Testis (tissue), 3 donors: ENCODE results near the gene SAMD3. TPM values are rescaled to one million over a fixed set of nuclear protein-coding genes. Genes with fewer than 3 reads are reported as not detected.

Experiments
- DNase-seq: peaks from one replicate; pipeline ENCODE4 v3.0.0-alpha.2; 2019
- H3K27ac ChIP-seq, 2 donors: fragments of 200-600 bp; sonication (generic); one replicate each; pipeline ENCODE4 v1.5.1; 2019
- H3K27me3 ChIP-seq: fragments of 200-600 bp; sonication (generic); one replicate; pipeline ENCODE4 v1.5.1; 2019
- H3K36me3 ChIP-seq: fragments of 200-600 bp; sonication (generic); one replicate; pipeline ENCODE4 v1.5.1; 2017; ENCODE audit warnings: low read depth; ENCODE audit errors: missing control alignments
- H3K4me1 ChIP-seq: fragments of 200-600 bp; sonication (generic); one replicate; pipeline ENCODE4 v1.5.1; 2019
- H3K4me3 ChIP-seq, 2 donors: fragments of 200-600 bp; sonication (generic); one replicate each; pipeline ENCODE4 v1.5.1; 2017 to 2019
- H3K9me3 ChIP-seq: fragments of 200-600 bp; sonication (generic); one replicate; pipeline ENCODE4 v1.5.1; 2017
- POLR2A ChIP-seq: fragments of 450-650 bp; IDR thresholded peaks from one replicate; pipeline ENCODE4 v1.6.1; 2017; ENCODE audit warnings: antibody characterized with exemption, mild to moderate bottlenecking, moderate library complexity
- WGBS, 2 donors: methylation state at CpG; one replicate each; pipeline ENCODE4 v1.1.5; 2018; 5-methylcytosine and 5-hydroxymethylcytosine counted together
- intact Hi-C: fragments of 100-400 bp; cut with DNase I; formaldehyde crosslinking; loops from one replicate; pipeline ENCODE4 v1.15.1; 2023; ENCODE audit warnings: low total_unique reads
- polyA plus RNA-seq: library from polyadenylated mRNA; stranded (reverse); fragments of 350-450 nt; fragmentation: Illumina TruSeq; extraction: RNeasy Lipid Tissue Mini Kit (QIAGEN cat#74804); gene quantifications from one replicate; pipeline ENCODE4 v1.2.3, GENCODE V29; 2014; ENCODE audit warnings: low read depth, low replicate concordance; ENCODE audit not compliant: insufficient read depth
- total RNA-seq, 2 donors: library from RNA; depleted of rRNA; stranded (reverse); fragments of >200 nt; gene quantifications; one replicate each; pipeline ENCODE4 v1.2.3, GENCODE V29; 2016
- TF ChIP-seq, protein P1 (sequence below), 3 experiments: fragments of 450-650 bp in 2 of 3; fragments of 200-600 bp in 1 of 3; sonication (generic) in 1 of 3; IDR thresholded peaks; one replicate each; pipeline ENCODE4 v1.5.1; 2016 to 2019; ENCODE audit warnings: antibody characterized with exemption in 3 of 3, mild to moderate bottlenecking in 2 of 3, moderate library complexity in 1 of 3

Gene SAMD3
- total and polyA plus RNA-seq, 3 donors from 2014 or later, result 4.4 to 11.8 (median 5.5) TPM

DNA sequence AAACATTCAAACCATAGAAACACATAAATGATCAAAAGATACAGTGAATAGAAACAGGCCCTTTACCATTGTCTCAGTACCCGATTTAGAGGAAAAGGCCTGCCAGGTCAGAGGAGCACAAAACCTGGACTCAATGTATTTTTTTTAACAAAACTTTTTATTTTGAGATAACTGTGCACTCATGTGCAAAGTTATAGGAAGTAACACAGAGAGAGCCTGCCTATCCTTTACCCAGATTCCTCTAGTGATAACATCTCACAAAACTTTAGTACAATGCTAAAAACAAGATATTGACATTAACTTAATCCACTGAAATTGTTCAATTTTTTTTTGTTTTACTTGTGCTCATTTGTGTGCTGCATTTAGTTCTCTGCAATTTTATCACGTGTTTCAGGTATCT is 36.8 kb upstream of the SAMD3 start:
- Histone ChIP-seq H3K36me3 (no peaks in the 10 kb centered on the region), H3K4me3 (no peak overlapping the region), H3K4me1 (no peaks in the 10 kb centered on the region), H3K9me3 (no peaks in the 10 kb centered on the region), H3K27ac (no peak overlapping the region), H3K27me3 (no peaks in the 10 kb centered on the region)
- TF ChIP-seq, protein P1, sequence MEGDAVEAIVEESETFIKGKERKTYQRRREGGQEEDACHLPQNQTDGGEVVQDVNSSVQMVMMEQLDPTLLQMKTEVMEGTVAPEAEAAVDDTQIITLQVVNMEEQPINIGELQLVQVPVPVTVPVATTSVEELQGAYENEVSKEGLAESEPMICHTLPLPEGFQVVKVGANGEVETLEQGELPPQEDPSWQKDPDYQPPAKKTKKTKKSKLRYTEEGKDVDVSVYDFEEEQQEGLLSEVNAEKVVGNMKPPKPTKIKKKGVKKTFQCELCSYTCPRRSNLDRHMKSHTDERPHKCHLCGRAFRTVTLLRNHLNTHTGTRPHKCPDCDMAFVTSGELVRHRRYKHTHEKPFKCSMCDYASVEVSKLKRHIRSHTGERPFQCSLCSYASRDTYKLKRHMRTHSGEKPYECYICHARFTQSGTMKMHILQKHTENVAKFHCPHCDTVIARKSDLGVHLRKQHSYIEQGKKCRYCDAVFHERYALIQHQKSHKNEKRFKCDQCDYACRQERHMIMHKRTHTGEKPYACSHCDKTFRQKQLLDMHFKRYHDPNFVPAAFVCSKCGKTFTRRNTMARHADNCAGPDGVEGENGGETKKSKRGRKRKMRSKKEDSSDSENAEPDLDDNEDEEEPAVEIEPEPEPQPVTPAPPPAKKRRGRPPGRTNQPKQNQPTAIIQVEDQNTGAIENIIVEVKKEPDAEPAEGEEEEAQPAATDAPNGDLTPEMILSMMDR (IDR thresholded peaks at IDR 0.05), result no peak
- TF ChIP-seq POLR2A, result no peak
- intact Hi-C loops, result no loop called here
- DNase-seq, result no peak
- 88 to 92% methylated on average over 2 of the region's 2 CpGs for WGBS, 2 donors

DNA sequence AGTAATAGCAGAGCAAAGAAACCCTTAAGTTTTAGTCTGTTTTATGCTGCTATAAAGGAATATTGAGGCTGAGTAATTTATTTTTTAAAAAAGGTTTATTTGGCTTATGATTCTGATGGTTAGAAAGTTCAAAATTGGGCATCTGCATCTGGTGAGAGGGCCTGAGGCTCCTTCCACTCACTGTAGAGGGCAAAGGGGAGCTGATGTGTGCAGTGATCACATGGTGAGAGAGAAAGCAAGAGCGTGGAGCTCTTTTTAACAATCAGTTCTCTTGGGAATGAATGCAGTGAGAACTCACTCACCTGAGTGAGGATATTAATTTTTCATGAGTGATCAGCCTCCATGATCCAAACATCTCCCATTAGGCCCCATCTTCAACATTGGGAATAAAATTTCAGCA is 36.4 kb upstream of the SAMD3 start:
- intact Hi-C loops, result no loop called here
- 42 to 100% methylated on average over 1 of the region's 1 CpG for WGBS, 2 donors

DNA sequence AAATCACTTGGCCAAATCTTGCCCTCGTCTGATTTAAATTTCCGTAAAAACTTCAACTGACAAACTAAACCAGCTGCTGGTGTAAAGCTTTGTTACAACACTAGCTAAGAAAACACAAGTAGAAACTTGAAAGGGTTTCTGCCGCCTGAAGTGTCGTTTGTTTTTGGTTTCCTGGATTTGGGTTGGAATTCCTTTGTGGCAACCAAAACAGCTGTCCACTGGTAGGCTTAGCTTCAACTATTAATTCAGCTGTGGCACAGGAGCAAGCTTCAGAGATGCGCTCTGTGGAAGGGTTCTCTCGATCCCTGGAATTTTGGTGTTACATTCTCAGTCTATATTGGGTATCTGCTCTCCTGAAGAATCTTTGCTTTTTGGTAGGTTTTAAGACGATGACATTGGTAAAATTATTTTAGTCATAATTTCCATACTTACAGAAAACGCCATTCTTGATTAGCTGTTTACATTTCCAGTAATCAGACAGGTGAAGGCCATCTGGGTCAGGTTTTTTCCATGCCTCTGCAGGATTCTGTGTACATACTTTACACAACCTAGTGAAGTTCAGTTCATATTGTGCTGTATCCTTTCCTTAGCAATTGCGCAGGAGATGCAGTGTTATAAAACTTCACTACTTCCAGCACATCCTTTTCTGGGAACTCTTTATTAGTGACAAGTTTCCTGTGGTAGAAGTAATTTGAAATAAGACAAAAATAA is 29.9 kb upstream of the SAMD3 start:
- Histone ChIP-seq H3K4me3 (no peak overlapping the region), H3K9me3 (no peaks in the 10 kb centered on the region), H3K27me3 (no peaks in the 10 kb centered on the region), H3K27ac (no peak overlapping the region), H3K4me1 (no peaks in the 10 kb centered on the region), H3K36me3 (no peaks in the 10 kb centered on the region)
- DNase-seq, result no peak
- intact Hi-C loops, result no loop called here
- WGBS, 2 donors, result 73 to 75% methylated on average over 9 of the region's 9 CpGs
- TF ChIP-seq, protein P1 (IDR thresholded peaks at IDR 0.05), result no peak
- no peak for TF ChIP-seq POLR2A

More for the DNA sequence above, 36.4 kb upstream of the SAMD3 start:
- no peaks in the 10 kb centered on the region for H3K9me3 ChIP-seq
- no peaks in the 10 kb centered on the region for H3K27me3 ChIP-seq
- no peak for TF ChIP-seq POLR2A
- TF ChIP-seq, protein P1 (IDR thresholded peaks at IDR 0.05), result no peak
- H3K27ac ChIP-seq, result no peak overlapping the region
- no peaks in the 10 kb centered on the region for H3K36me3 ChIP-seq
- no peak overlapping the region for H3K4me3 ChIP-seq
- DNase-seq, result no peak
- H3K4me1 ChIP-seq, result no peaks in the 10 kb centered on the region

DNA sequence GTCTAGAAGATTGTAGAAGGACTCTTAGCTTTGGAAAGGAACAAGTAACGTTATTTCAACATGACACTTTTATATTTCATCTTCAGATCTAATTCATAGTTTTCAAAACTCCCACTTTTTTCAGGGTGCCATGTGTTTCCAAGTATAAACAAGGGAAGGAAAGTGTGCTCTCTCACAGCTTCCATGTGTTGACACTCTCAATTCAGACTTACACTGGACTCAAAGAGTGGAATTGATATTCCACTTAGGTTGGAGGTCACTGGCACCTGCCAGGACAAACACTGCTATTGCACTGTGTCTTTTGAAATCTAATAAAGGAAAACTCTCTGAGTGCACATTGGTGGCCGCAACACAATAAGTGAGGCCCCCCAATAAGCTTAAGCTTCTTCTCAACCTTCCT is 22.5 kb upstream of the SAMD3 start:
- H3K4me1 ChIP-seq, result no peaks in the 10 kb centered on the region
- H3K36me3 ChIP-seq, result no peaks in the 10 kb centered on the region
- no peaks in the 10 kb centered on the region for H3K9me3 ChIP-seq
- no peak overlapping the region for H3K4me3 ChIP-seq
- intact Hi-C loops, result no loop called here
- no peak overlapping the region for H3K27ac ChIP-seq
- WGBS, 2 donors, result 85 to 91% methylated on average over 2 of the region's 2 CpGs
- no peak for DNase-seq
- TF ChIP-seq POLR2A, result no peak
- no peaks in the 10 kb centered on the region for H3K27me3 ChIP-seq

DNA sequence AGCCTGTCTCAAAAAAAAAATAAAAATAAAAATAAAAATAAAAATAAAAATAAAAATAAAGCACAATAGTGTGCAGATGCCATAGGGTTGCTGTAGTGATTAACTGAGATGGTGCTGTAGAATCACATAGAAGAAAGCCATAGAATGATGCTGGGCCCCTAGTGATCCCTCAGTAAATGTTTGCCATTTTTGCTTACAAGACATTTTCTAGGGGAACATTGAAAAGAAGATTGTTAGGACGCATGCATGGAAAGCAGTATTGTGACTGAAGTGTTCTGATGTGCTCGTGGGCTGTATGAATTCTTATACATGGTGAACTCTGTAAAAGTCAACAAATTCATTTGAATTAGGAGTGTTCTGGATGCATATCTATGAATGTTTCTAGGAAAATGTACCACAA is 22.0 kb upstream of the SAMD3 start:
- no peak for DNase-seq
- WGBS, 2 donors, result 89 to 94% methylated on average over 2 of the region's 2 CpGs
- intact Hi-C loops, result no loop called here
- Histone ChIP-seq H3K4me3 (no peak overlapping the region), H3K4me1 (no peaks in the 10 kb centered on the region), H3K9me3 (no peaks in the 10 kb centered on the region), H3K27me3 (no peaks in the 10 kb centered on the region), H3K27ac (no peak overlapping the region), H3K36me3 (no peaks in the 10 kb centered on the region)
- TF ChIP-seq, protein P1 (IDR thresholded peaks at IDR 0.05), result no peak
- TF ChIP-seq POLR2A, result no peak
